HG03432 (cell line): ENCODE measurements around the gene SHANK2.

Experiments used
- ATAC-seq: cut with Tn5 transposase; IDR thresholded peaks from one replicate; pipeline ENCODE4 v1.9.1; 2021; ENCODE audit warnings: mild to moderate bottlenecking, moderate library complexity; ENCODE audit not compliant: unreplicated experiment

Gene SHANK2

DNA sequence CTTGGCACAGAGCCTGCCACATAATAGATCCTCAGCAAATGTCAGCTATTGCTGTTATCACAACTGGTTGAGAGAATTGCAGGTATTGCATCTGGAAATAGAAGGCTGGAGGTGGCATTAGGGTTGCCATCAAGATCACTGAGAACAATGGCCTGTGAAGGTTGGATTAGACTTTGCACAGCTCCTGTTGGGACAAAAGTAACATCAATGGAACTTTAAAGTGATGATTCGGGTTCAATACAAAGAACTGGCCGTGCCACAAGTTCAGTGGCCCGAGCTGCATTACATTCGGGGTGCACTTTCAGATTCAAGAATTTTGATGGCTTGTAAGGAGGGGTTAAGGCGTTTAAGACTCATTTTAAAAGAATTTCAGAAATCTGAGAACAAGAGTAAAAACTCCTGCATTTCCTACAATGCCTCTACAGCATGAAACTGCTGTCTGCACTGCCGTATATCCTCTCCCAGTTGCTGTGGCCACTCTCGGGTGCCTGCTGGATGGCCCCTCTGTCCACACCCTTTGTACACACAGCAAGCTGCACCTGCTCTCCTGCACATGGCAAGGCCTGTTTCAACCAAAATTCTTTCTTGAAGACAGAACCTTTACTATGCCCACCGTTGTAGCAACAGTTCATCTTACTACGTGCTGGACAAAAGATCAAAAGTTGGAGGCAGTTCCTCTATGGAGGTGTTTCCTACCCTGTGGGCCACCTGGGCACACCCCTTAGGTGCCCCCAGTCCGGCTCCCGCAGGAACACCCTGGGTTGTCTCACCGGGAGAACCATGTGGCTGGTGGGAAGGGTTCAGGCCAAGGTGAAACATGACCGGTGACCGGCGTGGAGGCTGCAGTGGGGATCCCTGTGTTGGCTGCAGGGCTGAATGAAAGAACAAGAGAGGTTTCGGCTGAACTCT lies 17.5 kb upstream of the SHANK2 start:
- ATAC-seq: no peak

DNA sequence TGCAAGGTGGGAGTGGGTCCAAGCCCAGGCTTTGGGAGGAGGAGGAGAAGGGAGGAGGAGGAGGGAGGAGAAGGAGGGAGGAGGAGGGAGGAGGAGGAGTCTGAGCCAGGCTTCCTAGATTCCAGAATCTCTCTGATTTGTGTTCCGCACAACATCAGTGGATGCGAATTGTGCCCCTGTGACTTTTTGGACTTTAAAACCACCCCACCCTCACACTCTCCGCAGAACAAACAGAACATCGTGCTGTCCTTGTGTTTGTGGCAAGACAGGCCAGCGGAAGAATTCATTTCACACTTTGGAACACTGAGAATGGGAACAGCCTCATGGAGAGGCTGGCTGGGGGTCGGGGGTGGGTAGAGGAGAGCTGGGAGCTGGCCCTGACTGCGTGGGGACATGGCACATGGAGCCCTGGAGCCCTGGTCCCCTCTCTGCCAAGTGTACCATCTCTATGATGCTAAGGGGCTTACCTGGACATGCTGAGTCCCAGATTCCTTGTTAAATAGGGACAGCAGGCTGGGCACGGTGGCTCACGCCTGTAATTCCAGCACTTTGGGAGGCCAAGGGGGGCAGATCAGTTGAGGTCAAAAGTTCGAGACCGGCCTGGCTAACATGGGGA lies 16.4 kb upstream of the SHANK2 start:
- ATAC-seq: no peak

GRCh38 chr11:71267807-71268421 lies 15.5 kb upstream of the SHANK2 start:
- ATAC-seq: no peak

GRCh38 chr11:71266114-71266833 lies 13.9 kb upstream of the SHANK2 start:
- no peak for ATAC-seq

- ATAC-seq: no peak
Observed at GRCh38 chr11:71265559-71266092, 13.2 kb upstream of the SHANK2 start.

DNA sequence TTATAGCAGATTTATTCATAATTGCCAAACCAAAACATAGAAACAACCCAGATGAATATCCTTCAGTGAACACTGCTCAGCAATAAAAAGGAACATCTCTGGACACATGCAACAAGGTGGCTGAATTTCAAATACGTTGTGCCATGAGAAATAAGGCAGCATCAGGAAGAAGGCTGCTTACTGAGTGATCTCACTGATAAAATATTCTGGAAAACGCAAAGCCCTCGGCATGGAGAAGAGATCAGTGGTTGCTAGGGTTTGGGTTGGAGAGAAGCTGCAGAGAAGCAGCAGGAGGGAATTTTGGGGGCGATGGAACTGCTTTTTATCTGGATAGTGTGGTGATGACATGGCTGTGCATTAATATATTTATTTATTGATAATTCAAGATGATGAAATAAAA lies 11.0 kb upstream of the SHANK2 start:
- ATAC-seq: no peak

GRCh38 chr11:71255800-71256479 lies 3.6 kb upstream of the SHANK2 start:
- no peak for ATAC-seq

DNA sequence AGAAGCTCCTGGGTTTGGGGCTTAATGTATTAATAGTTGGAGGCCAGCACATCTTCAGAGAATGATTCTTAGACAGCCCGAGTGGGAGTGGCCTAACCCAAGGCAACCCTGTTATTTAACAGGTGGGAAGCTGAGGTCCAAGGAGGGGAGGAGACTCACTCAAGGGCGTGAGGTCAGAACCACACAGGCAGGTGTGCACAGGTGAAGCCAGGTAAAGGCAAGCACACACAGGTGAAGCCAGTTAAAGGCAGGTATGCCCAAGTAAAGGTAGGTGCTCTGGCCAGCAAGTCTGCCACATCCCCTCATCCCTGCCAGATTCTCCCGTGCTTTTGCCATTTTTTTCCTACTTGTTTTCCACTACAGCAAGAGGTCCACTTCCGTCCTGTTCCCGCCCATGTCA lies 2.9 kb upstream of the SHANK2 start:
- ATAC-seq: no peak

- ATAC-seq: no peak
Observed at GRCh38 chr11:71253794-71254193, 1.4 kb upstream of the SHANK2 start.

- ATAC-seq: no peak
Observed at GRCh38 chr11:71252770-71253730, 673 bp upstream of the SHANK2 start.

- no peak for ATAC-seq
Observed at GRCh38 chr11:71251761-71252268, 562 bp downstream of the SHANK2 start.

DNA sequence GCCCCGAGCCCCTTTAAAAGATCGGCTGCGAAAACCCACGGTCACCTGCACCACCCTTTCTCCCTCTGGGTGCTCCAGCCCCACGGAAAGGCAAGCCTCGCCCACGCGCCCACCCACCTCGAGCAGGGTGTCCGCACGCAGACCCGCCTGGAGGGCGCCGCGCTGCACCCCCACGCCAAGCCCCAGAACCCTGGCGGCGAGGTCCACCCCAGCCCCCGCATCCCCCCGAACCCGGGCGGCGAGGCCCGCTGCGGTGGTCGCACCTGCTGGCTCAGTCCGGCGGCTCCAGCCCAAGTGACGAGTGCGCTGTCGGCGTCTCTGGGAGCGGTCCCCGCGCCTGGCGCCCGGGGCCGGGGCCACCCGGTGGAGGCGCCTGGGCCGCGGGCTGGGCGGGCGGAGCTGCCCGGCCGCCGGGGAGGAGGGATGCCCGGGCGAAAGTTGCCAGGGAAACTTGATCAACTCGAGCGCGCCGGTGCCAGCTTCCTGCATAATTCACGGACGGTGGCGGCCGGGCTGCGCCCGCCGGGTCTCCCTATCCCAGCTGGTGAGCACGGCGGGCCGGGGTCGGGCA lies 1.1 kb downstream of the SHANK2 start:
- ATAC-seq: no peak

DNA sequence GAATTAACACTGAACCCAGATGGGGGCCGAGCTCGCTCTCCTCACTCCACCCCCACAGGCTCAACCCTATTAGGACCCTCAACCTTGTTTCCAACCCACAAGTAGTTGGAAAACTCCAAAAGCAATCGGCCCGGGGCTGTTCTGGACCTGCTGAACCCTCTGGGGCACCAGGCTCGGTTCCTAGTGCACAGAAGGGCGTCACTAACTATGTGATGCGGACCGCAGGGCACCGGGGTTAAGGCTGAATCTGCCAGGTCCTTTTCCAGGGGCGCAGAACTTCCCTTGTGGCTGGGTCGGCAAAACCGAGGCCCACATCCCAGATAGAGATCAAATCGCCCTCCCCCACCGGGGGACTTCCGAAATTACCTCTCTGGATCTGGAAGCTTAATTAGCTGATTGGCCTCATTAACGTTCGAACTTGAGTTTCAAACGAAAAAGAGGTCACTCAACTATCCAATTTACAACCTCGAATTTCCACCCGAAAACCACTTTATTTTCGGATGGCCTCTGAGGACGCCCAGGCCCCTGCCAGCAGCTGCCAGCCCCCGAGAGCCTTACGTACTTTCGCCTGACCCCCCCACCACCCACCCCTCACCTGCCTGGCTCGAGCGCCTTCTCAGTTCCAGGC lies 1.7 kb downstream of the SHANK2 start:
- no peak for ATAC-seq

- no peak for ATAC-seq
Observed at GRCh38 chr11:71249301-71249700, 3.1 kb downstream of the SHANK2 start.

DNA sequence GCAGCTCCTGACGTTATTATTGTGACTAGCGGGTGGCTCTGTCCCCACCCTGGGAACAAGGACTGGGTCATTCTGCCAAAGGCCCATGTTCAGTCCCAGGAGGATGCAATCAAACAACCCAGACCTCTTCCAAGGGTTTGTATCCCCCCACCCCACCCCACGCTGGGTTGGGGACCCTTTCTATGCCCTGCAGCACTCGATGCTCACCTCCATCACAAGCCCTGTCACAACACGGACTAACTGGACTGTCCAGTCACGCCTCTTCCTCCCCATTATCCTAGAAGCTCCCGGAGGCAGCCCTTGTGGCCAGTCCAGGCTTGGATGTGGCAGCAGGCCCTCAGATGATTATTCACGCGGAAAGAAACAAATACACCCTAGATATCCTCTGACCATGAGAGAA lies 3.7 kb downstream of the SHANK2 start:
- ATAC-seq: no peak

GRCh38 chr11:71248251-71248570 lies 4.2 kb downstream of the SHANK2 start:
- ATAC-seq: no peak

DNA sequence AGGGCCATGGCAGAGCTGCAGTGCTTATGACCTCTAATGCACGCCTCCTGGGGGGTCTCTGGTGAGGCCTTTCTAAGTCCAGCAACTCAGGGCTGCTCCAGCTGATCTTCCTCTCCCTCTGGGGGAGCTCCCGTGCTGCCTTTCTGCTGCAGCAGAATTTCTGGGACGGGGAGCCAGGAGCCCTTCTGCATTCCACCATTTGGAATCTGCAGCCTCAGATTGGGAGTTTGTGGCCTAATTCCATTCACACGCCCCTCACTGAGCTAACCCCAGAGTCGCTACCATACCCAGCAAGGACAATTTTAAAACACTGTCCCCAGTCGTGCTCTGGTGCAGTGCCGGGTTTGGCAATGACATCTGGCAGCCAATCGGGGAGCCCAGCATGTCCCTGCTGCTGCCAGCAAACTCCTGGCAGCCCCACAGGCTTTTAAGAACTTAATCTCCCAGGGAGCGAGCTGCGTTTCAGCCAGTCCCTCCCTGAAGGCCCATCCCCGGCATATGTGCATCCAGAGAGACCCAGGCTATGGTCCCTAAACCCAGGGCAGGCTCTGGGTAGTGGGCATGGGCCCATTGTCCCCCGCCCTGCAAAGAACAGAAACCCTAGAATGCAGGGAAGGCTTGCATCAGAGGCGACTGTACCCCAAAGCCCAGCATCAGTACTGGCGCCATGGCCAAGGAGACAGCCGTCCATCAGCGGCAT lies 4.7 kb downstream of the SHANK2 start:
- no peak for ATAC-seq

GRCh38 chr11:71246559-71246958 lies 5.8 kb downstream of the SHANK2 start:
- no peak for ATAC-seq
